Measurements from ENCODE around the gene AKAP6.
"Not testable (repeated sequence)": the region's sequence is repeated elsewhere in the genome, so short reads cannot be mapped to it uniquely, and the experiment has no call there.

Gene AKAP6

DNA sequence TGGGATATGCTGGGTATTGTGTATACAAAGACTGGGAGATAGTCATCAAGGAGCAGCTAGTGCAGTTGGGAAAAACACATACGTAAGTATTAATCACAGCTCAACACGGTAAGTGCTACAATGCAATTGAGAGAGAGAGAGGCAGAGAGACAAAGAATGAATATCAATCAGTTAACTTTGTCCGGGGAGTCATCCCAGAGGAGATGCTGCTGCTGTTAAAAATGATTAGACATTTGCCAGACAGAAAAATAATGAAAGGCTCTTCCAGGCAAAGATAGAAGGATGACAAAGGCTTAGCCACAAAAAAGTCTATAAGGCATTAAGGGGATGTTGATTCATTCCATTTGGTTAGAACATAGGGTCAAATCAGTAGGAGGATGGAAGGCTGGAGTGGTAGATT is 45.1 kb downstream of the AKAP6 start:
- DNase-seq, result no peak

DNA sequence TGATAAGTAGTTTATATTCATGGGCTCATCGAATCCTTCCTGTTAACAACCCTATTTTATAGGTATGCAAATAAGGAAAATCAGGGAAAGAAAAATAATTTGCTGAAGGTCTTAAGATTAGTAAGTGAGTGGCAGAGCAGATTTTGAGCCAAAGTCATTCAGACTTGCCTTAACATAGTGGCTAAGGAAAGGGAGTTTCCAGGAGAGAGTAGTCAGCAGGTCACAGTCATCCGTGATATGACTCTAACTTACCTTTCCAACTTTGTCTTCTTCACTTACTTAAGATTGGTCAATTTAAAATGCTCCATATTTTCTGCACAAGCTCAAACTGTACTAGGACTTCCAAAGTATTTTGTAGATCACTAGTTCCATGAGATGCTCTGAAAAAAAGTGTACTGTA is 46.6 kb downstream of the AKAP6 start:
- DNase-seq, result no peak

DNA sequence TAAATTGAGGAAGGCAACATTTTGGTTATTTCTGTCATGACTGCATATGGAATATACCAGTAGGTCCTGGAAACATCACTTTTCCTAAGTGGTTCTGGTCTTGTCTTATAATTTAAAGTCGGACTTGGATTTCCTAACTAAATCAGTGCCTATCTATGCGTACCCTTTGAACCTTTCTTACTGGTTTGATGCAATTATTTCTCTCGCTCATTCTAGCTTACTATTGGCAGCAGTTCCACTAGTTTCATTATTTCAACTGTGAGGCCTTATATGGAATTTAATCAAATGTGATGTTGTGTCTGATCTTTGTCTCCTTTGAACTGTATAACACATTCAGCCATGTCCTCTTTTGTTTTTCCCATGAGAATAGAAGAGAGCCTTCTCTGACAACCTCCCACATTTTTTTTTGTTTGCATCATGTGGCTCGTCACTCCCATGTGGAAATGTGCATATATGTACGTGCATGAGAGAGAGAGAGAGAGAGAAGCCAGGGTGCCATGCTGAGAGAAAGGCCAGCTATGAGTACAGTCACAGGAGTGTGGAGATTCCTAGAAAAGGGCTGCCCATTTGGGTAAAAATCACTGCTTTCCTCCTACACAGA is 48.0 kb downstream of the AKAP6 start:
- no peak for DNase-seq

DNA sequence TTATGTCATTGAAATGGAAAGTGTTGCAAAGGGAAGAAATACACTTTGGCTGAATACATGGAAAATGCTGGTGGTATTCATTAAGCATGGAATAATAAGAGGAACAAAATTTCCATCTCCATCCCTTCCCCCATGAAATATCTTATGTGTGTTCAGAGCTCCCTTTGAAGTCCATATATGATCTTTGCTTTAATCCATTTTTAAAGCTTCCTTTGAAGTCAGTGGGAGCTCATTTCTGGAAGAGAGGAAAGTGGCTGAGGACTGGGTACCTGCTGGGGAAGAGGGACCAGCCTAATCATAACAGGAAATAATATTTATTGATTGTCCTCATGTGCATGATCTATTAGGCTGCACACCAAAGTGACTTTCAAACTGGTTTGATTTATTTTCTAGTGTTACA is 49.2 kb downstream of the AKAP6 start:
- DNase-seq, result no peak

DNA sequence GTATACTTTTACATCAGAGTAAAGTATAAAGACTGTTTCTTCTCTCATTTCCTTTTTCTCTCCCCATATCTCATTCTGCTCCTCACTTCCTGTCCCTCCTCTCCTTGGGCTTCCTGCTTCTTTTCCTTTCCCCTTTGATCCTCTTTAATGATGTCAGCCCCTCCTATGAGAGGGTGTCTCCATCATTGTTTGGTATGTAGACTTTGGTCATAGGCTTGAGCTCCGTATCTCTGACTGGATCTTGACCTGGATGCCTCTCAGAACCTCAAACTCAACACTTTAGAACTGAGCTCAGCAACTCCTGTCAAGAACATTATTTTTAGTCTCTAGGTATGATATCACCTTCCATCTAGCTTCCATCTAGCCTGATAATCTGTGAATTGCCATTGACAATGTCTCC is 50.3 kb downstream of the AKAP6 start:
- no peak for DNase-seq

DNA sequence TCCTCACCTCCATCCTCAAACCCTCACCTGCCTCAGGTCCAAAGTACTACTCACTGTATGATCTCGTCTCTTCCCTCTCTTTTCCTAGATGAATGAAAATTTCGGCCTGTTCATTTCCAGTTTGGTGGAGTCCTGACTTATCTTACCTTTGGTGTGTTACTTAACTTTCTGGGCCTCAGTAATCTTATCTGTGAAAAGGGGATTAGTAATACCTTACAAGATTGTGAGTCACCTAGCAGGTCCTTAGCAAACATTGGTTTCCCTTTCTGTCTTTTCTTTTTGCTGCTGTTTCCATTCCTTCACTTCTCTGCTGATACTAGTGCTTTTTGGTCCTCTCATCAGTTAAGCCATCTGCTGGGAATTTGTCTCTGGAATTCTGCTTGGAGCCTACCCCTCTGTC is 52.8 kb downstream of the AKAP6 start:
- no peak for DNase-seq

DNA sequence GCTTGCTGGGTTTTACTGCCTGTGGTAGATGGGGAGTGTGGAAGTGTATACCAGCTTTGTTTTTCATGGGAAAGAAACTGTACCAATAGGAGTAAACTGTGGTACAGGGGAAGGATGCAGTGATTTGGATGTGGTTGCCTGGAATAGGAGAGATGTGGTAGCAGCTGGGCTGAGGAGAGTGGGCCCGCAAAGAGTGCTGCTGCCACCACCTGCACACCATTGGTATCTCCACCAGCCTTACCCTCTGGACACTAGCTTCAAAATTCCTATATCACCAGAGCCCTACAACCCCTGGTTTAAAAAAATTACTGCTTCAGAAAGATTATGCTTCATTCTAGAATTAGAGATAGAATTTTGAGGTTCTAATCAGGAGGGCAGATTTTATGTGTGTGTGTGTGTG is 53.6 kb downstream of the AKAP6 start:
- DNase-seq, result no peak

DNA sequence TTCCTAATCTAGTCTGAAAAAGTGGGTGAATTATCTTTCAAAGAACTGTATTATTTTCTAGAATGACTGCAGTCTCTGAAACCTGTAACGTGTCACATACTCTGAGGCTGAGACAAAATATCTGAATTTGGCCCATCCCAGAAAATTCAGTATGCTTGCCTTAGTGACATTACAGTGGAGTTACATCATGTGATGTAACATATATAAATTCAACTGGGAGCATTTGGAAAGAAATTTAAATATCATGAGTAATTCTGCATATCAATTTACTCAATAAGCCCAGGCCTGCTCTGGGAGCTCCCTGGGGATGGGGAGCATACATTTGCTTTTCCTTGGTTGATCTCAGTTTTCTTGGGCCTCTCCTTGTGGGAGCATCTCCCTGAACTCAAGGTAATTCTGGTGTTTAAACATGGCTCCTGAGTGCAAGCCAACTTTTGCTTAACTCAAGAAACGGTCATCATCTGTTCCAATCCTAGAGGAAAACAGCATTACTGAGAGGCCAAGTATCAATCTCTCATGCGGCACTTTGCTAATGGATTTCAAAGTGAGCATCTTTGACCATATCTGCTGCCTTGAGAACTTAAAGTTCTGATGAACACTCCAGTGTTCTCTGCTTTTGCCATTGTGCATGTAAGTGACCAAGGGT is 54.4 kb downstream of the AKAP6 start:
- DNase-seq, result no peak

DNA sequence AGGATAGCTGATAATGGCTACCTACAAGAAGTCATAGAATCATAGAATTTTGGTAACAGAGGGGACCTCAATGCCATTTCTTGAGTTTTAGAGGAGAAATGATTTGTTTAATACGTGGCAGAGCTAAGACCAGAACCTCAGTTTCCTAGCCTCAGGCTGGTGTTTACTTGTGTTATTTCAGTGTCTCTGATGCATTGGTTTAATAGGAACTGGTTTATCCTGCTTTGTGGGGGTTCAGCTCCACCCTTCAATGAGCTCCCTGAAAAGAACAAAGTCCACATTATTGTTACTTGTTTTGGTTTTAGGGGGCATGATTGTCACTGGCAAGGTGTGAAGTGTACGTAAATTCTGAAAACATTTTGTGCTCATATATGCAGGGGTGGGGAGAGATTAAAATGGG is 55.4 kb downstream of the AKAP6 start:
- no peak for DNase-seq

DNA sequence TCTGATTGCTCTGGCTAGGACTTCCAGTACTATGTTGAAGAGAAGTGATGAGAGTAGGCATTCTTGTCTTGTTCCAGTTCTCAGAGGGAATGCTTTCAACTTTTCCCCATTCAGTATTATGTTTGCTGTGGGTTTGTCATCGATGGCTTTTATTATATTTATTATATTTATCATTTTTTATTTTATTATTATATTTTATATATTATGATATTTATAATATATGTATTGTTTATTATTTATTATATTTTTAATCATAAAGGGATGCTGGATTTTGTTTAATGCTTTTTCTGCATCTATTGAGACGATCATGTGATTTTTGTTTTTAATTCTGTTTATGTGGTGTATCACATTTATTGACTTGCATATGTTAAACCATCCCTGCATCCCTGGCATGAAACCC is 58.2 kb downstream of the AKAP6 start:
- DNase-seq, result not testable (repeated sequence)

DNA sequence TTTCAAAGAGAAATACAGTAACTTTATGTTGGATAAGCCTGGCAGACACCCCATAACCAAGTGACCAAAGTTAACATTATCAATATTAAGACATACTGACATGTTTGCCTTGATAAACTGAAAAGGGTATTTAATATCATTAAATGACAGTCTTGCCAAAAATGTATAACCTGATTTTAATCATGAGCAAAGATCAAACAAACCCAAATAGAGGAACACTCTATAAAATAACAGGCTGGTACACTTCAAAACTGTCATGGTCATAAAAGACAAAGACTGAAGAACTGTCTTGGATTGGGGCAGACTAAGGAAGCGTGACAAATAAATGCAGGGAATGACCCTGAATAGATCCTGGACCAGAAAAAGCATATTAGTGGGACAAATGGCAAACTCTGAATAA is 64.0 kb downstream of the AKAP6 start:
- DNase-seq, result no peak

DNA sequence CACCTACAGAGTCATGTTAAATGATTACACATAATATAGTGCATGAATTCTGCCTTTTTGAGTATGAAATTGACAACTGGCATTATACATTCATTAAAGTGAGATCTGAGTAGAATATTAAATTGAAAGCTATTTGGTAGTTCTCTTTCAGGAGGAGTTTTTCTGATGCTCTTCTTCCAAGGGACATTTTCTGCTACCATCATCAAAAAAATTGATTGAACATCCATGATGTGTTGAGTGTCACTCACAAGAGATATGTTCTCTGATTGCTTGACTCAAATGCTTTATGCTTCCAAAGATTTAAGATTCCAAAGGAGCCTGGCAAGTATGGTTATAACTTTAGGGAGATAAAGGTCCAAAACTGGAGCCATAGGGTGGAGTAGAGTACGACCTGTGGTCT is 64.9 kb downstream of the AKAP6 start:
- no peak for DNase-seq

DNA sequence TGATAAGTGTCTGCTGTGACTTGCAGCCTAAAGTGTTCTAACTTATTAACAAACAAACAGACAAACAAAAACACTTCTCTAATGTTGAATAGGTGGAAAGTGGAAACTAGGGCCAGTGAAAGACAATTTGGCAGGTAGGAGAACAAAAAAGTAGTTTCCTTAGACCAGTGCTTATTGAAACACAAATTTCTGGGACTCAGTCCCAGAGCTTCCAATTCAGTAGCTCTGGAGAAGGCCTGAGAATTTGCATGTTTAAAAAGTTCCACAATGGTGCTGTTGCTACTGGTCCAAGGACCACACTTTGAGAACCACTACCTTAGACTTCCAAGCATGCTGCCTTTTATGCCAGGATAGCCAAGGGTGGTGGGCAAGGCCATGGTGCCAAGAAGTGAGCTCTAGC is 67.8 kb downstream of the AKAP6 start:
- DNase-seq, result no peak

DNA sequence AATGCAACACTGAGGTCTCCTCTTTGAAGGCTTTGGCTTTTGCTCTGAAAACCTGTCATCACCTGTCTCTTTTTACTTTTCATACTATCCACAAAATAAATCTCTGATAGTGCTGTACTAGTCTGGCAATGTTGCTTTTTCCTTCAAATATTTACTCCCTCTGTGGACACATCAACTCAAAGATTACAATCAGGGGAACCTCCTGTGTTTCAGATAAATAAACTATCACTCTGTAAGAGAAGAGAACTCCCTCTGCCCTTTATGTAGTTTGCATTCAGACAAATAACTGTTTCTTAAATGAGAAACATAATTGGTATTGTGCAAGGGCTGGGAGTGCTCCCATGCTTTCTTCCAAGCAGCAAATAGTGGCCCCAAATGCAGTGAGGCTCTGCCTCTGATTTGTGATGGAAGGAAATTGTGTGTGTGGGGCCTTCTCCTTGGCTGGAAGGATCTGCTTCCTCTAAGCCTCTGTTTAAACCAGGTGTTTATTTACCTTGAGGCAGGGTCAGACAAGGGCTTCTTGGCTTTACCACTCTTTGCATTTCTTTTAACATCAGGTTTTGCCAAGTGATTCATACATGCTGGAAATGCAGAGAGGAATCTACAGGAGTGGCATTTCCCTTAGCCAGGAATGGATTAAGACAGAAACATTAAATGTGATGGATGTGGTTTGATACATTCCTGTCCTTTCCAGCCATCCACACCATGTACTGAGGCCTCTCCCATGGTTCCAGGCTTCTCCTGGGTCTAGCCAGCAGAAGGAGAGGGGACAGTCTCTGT is 69.0 kb downstream of the AKAP6 start:
- DNase-seq, result no peak

DNA sequence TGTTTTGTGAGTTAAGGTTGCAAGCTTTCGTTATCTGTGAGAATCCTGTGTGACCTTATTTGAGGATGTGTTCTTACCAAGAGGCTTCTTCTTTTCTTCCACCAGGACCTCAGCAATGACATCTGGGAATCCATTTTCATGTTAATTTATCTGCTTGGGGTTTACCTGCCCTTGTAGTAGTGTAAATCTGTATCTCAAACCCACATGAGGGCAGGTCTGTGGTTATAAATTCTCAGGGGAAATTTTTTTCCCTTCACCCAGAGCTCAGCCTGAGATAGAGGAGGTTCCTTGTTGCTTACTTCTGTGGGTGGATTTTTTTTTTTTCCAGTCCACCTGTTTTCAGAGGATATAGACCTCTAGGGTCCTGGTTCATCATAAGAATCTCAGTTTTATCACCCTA is 70.8 kb downstream of the AKAP6 start:
- no peak for DNase-seq

DNA sequence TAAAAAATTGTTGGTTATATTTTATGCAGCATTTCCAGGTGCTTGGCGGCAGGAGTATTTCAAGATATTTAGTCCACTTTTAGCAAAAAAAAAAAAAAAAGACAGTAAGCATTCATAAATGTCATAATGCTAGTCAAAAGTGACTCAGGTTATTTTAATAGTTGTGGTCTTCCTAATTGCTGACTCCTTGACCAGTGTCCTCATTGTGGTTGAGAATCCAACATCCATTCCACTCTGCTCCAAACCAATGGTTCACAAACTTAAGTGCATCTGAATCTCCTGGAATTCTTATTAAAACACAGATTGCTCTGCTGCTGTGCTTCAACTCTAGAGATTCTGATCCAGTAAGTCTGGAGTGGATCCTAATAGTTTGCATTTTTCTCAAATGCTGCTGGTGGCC is 71.4 kb downstream of the AKAP6 start:
- DNase-seq, result no peak

DNA sequence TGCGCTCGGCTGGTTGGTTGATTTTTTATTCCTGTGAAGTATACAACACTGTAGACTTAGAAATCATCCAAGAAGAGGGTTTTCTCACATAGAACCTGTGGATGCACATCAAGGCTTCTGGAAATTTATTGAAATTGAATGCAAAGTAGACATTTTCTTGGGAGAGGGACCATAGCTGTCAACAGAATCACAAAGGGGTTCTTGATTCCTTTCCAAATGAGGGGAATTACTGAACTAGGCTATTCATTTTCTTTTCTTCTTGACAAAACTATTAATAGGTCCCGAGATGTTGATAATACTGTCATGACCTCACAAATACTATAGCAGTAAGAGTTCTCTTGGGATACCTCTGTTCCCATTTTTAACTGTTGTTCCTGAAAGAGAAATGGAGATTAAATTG is 73.9 kb downstream of the AKAP6 start:
- no peak for DNase-seq

DNA sequence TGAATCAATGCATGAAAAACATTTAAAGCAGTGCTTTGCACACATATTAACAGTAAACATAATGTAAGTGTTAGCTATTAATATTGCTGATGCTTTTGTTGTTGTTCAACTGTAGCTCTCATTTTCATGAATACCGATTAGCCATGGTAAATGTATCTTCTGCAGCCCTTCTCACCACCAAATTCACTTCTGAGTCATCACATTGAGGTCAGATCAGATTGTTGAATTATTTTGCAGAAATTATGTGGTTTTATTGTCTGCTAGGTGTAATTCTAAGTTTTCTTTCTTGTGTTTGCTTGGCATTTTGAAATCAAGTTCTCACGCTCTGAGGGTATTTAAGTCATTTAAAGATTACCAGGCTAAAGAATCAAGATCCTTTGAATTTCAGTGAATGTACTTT is 74.6 kb downstream of the AKAP6 start:
- DNase-seq, result no peak

DNA sequence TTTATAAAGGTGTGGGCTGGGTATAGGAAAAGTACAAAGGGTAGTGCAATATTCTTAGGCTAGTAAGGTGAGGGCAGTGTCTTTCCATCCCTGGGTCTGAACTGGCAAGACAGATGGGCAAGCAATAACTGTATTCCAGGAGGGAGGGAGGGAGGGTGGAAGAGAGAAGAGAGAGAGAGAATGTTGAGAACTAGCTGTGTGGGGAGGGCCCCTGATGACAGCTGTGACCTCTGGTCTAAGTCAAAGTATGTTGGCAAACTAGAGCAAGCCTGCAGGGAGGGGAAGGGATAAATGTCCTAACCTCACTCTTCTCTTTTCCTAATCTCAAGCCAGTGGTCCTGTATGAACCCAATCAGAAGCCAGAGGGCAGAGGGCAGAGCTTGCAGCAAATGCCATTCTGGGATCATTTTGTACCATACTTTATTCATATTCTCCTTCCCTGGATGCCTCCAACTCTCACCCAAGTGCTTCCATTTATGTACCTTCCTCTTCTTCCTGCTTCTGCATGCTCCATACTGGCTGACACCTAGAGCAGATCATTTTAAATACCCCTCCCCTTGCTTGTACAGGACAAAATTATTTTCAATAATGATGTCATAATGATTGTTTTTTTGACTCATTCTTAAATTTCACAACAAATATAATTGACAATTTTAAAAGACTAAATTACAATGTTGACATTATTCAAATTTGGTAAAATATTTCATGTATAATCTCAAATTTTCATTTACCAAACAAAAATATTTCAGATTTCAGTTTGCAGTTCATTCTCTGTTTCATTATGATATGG is 75.9 kb downstream of the AKAP6 start:
- DNase-seq, result no peak

DNA sequence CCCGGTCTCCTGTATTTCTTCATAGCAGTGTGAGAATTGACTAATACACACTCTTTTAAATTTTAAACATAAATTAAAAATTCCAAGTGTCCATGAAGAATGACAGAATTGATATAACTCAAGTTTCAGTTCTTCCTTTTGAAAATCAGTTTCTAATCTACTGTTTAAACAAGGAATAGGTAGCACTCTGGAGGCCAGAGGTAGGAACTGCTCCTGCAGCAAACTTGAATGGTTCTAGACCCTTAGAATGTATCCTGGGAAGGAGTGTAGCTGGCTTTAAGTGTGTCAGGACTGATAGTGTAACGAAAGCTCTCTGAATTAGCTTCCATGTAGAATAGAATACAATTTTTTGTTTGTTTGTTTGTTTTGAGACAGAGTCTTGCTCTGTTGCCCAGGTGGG is 76.8 kb downstream of the AKAP6 start:
- DNase-seq, result no peak

DNA sequence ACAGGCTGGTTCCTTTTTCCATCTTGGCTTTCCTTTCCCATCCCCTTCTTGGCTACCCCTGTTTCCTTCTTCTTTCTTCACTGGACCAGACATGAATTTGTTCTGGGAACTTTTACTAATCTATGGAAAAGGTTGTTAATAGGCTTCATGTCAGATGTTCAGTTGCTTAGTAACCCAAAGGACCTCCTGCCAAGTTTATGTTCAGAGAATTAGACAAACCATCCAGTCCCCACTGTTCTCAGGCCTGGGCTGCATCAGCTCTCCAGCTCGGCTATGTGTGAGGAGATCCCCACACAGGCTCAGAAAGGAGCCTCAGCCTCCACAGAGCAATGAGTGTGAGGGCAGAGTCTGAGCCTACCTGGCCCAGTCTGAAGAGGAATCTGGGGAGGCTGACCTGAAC is 78.0 kb downstream of the AKAP6 start:
- DNase-seq, result no peak

DNA sequence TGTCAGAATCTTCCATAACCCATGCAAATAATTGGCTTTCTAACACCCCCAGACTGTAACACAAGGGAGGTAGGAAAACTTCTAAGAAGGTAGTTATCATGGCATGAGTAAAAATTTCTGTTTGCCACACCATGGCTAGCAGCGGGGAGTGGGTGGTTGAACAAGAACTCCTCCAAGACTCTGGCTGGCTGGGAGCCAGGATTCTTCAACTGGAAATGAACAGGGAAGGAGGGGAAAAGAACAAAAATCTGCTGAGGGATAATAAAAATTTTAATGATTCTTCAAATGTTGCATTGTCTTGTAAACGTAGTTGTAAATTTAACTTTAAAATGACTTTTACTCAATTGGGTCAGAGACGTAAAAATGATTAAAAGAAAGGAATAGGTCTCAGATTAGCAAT is 78.9 kb downstream of the AKAP6 start:
- DNase-seq, result no peak

DNA sequence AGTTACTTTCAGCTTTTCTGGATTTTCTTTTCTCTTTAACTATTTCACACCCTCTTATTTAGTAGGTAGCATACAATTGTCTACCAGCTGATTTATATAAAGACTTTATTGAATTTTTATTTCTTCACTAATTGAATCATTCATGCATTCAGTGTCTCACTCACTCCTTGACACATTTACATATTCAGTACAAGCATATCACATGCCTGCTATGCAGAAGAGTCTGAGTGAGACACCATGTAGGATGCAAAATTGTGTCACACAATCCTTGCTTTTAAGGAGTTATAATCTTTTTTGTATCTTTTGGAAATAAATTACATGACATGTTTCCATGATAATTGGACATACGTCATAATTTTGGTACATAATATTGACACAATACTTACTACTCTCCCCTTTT is 83.0 kb downstream of the AKAP6 start:
- DNase-seq, result no peak

DNA sequence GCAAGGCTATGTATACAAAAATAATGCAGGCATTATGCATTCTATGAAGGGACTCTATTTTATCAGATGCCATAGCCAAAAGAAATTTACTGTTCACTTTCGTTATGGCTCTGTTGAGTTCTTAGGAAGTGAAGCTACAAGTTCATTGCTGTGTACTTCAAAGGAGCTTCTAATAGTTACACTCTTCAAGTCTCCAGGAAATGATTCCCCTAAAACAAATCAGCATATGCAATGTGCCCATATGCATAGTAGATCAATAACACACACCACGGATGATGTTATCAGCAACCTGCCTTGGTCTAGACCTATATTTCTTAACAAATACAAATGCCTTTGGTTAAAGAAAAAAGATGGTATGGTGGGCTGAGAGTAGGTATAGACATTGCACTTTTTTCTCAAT is 83.4 kb downstream of the AKAP6 start:
- DNase-seq, result no peak

Data from NCI-H2107 (cell line).